Measurements from ENCODE around the gene PACSIN3. TPM values are rescaled to one million over a fixed set of nuclear protein-coding genes. Genes with fewer than 3 reads are reported as not detected.

The PACSIN3 gene
- total and polyA plus RNA-seq, 2 of the 8 experiments (the other 6 are each of a cell fraction or from before 2014, with no cell fraction given), result 23.8 to 47.2 TPM

DNA sequence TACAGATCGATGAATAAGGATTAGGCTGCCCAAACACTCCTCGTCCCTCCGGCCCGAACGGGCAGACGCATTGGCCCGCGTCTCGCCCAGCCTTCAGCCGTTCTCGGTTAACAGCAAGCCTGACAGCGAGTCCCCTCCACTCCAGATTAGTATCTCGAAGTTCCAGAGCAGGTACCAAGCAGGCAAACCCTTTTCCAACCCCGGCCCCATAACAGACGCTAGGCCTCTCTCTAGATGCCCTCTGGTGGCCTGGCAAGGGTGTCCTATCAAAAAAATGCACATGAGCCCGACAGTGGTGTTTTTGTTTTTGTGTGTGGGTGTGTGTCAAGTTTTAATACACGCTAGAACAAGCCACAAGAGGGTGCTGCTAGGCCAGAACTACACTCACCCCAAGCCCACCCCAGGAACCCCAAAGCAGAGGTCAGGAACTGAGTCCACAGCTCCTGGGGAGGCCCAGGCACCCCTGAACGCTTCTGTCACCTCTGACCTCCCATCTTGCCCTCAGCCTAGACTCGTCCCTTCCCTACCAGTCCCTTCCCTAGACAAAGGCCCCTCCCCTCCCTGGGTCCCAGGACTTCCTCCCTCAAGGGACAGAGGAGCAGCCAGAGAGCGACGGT, 8.9 kb downstream of the PACSIN3 start (continued):
- TF ChIP-seq SP2 (IDR thresholded peaks at IDR 0.05; ENCODE audit: low read length) (no peak), POLR2A (IDR thresholded peaks at IDR 0.05; ENCODE audit: control extremely low read depth in 1 of 2, low read depth in 2 of 2, low read length in 2 of 2) (no peak), SIN3A (conservative IDR thresholded peaks at IDR 0.05 in 1 of 2, IDR thresholded peaks at IDR 0.05 in 1 of 2; ENCODE audit: low read depth in 1 of 2, low read length in 2 of 2) (peak in 1 of 2 experiments; percentile 79; a peak in 1 of 4 replicates), MAFK (IDR thresholded peaks at IDR 0.05; ENCODE audit: low read depth, low read length) (no peak), FOSL1 (IDR thresholded peaks at IDR 0.05; ENCODE audit: insufficient read depth, low read depth, low read length) (no peak), HDAC6 (IDR thresholded peaks at IDR 0.05; ENCODE audit: low read depth, low read length) (no peak), POLR2AphosphoS5 (IDR thresholded peaks at IDR 0.05; ENCODE audit: low read depth, low read length) (no peak), TAF1 (IDR thresholded peaks at IDR 0.05; ENCODE audit: low read depth, low read length) (0 out of 2 replicates have a peak, but pooled peaks have one; percentile 26), SIRT6 (IDR thresholded peaks at IDR 0.05; ENCODE audit: low read length) (no peak), TEAD4 (IDR thresholded peaks at IDR 0.05; ENCODE audit: low read depth, low read length) (no peak), GTF2F1 (IDR thresholded peaks at IDR 0.05; ENCODE audit: borderline replicate concordance, low read depth, low read length) (no peak), EP300 (IDR thresholded peaks at IDR 0.05; ENCODE audit: borderline replicate concordance in 1 of 2, low read depth in 2 of 2, low read length in 2 of 2) (no peak), SAP30 (IDR thresholded peaks at IDR 0.05; ENCODE audit: insufficient read depth, insufficient replicate concordance, low read length) (peak; percentile 89), SP1 (IDR thresholded peaks at IDR 0.05; ENCODE audit: low read depth, low read length) (no peak), KDM4A (IDR thresholded peaks at IDR 0.05; ENCODE audit: low read depth, low read length, severe bottlenecking) (no peak), RBBP5 (IDR thresholded peaks at IDR 0.05; ENCODE audit: borderline replicate concordance, low read depth, low read length) (no peak), GABPA (IDR thresholded peaks at IDR 0.05; ENCODE audit: borderline replicate concordance, insufficient read depth, low read length) (no peak; the same call in 1 of the 2 replicates), SP4 (IDR thresholded peaks at IDR 0.05; ENCODE audit: low read length) (0 out of 2 replicates have a peak, but pooled peaks have one; percentile 29), RAD21 (IDR thresholded peaks at IDR 0.05 in 1 of 2, conservative IDR thresholded peaks at IDR 0.05 in 1 of 2; ENCODE audit: low read depth in 2 of 2, low read length in 2 of 2) (peak; percentile 43 to 61), BACH1 (IDR thresholded peaks at IDR 0.05; ENCODE audit: low read length) (peak; percentile 63), EZH2 (IDR thresholded peaks at IDR 0.05; ENCODE audit: low read depth, low read length, severe bottlenecking) (no peak), SIX5 (IDR thresholded peaks at IDR 0.05; ENCODE audit: low read depth, low read length) (no peak)
- TF ChIP-seq, protein P1, sequence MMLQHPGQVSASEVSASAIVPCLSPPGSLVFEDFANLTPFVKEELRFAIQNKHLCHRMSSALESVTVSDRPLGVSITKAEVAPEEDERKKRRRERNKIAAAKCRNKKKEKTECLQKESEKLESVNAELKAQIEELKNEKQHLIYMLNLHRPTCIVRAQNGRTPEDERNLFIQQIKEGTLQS (IDR thresholded peaks at IDR 0.05; ENCODE audit: insufficient read depth, low read depth, low read length), result no peak
- TF ChIP-seq, protein P2, sequence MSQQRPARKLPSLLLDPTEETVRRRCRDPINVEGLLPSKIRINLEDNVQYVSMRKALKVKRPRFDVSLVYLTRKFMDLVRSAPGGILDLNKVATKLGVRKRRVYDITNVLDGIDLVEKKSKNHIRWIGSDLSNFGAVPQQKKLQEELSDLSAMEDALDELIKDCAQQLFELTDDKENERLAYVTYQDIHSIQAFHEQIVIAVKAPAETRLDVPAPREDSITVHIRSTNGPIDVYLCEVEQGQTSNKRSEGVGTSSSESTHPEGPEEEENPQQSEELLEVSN (IDR thresholded peaks at IDR 0.05), result no peak
